LNCAP (cell line): ENCODE data around the gene GTF2F1.

Experiments used
- CTCF ChIP-seq: fragments of 450-650 bp; IDR thresholded peaks from 2 replicates; pipeline ENCODE4 v1.5.1; 2017; ENCODE audit warnings: mild to moderate bottlenecking

The GTF2F1 gene

GRCh38 chr19:6429419-6430221 is 36.7 kb upstream of the GTF2F1 start:
- TF ChIP-seq CTCF = no peak

- TF ChIP-seq CTCF = no peak
Observed at GRCh38 chr19:6427131-6427530, 34.2 kb upstream of the GTF2F1 start.

GRCh38 chr19:6425732-6426620 is 33.0 kb upstream of the GTF2F1 start:
- no peak for TF ChIP-seq CTCF

GRCh38 chr19:6424939-6425731 is 32.2 kb upstream of the GTF2F1 start:
- TF ChIP-seq CTCF = no peak

- TF ChIP-seq CTCF = no peak
Observed at GRCh38 chr19:6424195-6424938, 31.4 kb upstream of the GTF2F1 start, which contains the start of gene KHSRP. TSS of gene KHSRP (minus strand) at chr19:6424811. CDS start at chr19:6424701, 110 bp downstream.

- TF ChIP-seq CTCF = no peak
Observed at GRCh38 chr19:6423499-6424194, 30.7 kb upstream of the GTF2F1 start.
